Kidney tubule cell (primary cell): ENCODE data around the gene RANBP1.

Experiments used
- DNase-seq: peaks from one replicate; pipeline ENCODE4 v3.0.0-alpha.2; 2018; ENCODE audit warnings: low spot score

RANBP1 gene

DNA sequence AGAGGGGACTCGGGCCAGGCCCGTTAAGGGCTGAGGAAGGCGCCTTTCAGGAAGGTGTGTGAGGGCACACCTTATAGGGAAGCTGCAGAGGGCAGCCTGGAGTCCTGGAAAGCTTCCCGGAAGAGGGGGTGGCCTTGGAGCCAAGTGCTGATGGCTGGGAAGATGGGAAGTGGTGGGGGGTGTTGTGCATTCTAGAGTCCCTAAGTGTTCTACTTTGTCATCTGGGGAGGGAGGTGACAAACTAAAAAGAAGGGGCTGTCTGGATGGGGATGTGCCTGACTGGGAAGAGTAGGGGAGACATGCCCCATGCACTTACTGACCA, 22.5 kb downstream of the RANBP1 start:
- no peak for DNase-seq

DNA sequence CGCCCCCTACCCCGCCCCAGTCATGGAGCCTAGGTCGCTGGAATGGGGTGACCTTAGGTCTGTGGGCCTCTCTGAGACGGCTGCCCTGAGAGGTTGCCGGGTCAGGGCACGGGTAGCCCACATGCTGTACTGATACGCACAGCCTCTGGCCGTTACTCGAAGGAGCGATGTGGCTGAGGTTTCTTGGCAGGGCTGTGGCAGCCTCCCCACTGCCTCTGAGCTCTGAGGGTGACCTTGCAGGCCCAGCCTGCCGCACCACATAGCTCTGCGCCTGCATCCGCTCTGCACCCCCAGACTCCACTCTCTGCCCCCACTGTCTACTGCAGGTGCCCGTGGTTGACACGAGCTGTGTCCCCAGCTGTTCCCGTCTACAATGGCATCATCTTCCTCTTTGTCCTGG, 23.0 kb downstream of the RANBP1 start:
- no peak for DNase-seq

- DNase-seq = no peak
Observed at GRCh38 chr22:20139391-20140106, 23.6 kb downstream of the RANBP1 start.

DNA sequence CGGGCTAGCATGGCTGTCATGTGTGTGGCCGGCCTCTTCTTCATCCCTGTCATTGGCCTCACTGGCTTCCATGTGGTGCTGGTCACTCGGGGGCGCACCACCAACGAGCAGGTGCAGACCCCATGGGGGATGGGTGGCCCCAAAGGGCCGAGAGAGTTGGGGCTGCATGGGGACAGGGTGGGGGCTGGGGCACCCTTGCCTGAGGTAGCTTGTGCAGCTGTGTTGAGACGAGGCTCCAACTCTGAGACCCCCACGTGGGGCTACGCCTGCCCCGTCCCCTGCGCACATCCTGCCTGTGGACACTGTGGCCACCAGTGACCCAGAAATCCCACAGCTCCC, 24.2 kb downstream of the RANBP1 start:
- no peak for DNase-seq

DNA sequence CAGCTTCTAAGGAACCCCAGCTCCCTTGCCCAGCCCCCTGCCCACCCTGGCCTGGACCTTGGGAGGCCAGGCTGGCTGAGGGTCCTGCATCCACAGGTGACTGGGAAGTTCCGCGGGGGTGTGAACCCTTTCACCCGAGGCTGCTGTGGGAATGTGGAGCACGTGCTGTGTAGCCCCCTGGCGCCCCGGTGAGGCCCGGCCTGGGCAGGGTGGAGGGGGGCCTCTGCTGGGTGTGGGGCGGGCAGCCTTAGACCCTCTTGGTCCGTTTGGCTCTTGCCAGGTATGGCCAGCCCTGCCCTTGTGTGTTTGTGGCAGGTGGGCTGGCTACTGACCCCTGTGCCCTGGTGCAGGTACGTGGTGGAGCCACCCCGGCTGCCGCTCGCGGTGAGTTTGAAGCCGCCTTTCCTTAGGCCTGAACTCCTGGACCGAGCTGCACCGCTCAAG, 24.6 kb downstream of the RANBP1 start:
- no peak for DNase-seq

- DNase-seq = peak; percentile 90
Observed at GRCh38 chr22:20141186-20142077, 25.5 kb downstream of the RANBP1 start.

DNA sequence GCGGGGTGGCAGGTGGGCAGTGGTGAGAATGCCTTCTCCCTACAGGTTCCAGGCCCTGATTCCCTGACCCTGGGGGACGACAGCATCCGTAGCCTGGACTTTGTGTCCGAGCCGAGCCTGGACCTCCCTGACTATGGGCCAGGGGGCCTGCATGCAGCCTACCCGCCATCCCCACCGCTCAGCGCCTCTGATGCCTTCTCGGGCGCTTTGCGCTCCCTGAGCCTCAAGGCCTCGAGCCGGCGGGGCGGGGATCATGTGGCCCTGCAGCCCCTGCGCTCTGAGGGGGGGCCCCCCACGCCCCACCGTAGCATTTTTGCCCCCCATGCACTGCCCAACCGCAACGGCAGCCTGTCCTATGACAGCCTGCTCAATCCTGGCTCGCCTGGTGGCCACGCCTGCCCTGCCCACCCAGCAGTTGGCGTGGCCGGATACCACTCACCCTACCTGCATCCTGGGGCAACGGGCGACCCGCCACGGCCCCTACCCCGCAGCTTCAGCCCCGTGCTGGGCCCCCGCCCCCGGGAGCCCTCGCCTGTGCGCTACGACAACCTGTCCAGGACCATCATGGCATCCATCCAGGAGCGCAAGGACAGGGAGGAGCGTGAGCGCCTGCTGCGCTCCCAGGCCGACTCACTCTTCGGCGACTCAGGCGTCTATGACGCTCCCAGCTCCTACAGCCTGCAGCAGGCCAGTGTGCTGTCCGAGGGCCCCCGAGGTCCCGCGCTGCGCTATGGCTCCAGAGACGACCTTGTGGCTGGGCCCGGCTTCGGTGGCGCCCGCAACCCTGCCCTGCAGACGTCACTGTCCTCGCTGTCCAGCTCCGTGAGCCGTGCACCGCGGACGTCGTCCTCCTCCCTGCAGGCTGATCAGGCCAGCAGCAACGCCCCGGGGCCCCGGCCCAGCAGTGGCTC, 27.1 kb downstream of the RANBP1 start:
- DNase-seq = no peak

GRCh38 chr22:20143883-20144665, 28.2 kb downstream of the RANBP1 start:
- DNase-seq = no peak

DNA sequence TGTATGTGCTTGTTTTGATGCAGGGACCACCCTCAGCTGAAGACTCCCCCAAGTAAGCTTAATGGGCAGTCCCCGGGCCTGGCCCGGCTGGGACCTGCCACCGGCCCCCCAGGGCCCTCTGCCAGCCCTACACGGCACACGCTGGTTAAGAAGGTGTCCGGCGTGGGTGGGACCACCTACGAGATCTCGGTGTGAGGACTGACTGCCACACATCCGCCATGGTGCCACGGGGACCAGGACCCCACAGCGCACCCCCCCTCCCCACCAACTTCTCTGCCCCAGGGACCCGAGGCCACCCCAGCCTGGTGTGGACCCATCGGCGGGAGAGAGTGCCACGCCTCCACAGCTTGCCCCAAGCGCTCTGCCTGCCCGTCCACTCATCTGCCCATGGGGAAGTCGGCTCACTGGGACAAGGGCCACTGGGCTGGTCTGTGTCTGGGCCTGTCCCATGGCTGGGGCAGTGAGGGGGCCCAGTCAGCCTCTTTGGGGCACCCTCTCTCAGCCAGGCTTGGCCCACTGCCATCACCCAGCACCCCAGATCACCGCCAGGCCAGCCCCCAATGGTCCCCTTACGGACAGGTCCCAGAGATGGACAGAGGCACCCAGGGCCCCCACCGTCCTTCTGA, 29.4 kb downstream of the RANBP1 start:
- DNase-seq = no peak

- no peak for DNase-seq
Observed at GRCh38 chr22:20145832-20146223, 29.9 kb downstream of the RANBP1 start.

DNA sequence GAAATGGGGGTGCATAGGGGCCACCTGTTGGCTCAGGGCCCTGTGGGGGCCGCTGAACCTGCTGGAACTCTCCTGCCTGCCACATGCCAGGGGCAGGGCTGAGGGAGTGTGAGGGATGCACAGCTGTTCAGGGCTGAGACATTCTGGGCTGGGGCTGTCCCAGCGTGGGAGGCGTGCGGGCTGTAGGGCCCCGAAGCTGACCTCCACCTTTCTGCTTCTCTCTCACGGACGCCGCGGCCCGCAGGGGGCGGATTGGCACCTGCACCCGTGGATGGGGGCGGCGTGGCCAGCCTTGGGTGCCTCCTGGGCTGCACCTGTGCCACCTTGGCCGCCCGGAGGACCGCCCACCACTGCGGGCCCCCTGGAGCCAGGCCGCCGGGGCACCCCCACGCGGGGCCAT, 30.9 kb downstream of the RANBP1 start:
- no peak for DNase-seq

DNA sequence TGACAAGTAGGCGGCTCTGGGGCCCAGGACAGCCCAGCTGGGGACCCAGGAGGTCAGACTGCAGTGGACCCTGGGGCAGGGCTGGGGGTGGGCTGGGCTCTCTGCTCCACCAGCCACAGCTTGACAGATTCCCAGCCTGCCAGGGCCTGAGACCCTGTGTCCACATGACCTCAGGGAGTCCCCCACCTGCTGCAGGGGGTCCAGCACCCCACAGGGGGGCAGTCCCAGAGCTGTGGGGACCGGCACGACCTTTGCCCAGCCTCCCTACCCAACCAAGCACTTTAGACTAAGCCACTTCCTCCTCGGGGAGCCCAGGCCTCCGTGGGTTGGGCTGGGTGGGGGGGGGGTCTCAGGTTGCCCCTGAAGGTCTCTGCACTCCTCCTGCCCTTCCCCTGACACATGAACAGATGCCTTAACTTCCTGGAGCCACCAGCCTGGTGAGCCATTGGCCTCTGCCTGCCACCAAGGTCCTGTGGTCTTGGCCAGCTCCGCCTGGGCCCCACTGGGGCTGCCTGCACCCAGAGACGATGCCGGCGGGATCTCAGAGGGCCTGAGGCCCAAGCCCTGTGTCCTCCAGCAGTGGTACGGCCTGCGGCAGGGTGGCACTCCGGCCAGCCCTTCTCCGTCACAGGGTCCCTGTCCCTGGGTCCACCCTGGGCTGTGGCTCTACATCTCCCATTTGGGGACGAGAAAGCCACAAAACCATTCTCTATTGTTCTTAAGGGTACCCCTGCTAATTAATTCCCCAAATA, 31.5 kb downstream of the RANBP1 start:
- no peak for DNase-seq

- DNase-seq = no peak
Observed at GRCh38 chr22:20148414-20148813, 32.5 kb downstream of the RANBP1 start.

- no peak for DNase-seq
Observed at GRCh38 chr22:20149257-20150250, 33.6 kb downstream of the RANBP1 start.

GRCh38 chr22:20150381-20151275, 34.7 kb downstream of the RANBP1 start, which contains the start of gene CCDC188:
Gene CCDC188, minus strand, starts transcription at chr22:20151055. Its CDS starts 69 bp downstream, at chr22:20150986.
- no peak for DNase-seq

DNA sequence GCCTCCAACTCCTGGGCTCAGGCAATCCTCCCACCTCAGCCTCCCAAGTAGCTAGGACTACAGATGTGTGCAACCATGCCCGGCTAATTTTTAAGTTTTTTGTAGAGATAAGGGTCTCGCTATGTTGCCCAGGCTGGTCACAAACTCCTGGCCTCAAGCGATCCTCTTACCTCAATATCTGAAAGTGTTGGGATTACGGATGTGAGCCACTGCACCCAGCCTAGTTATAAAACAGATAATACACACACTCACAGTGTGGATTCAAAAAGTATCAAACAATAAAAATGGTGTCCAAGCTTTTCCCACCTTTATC, 35.3 kb downstream of the RANBP1 start:
- no peak for DNase-seq

GRCh38 chr22:20152464-20152890, 36.6 kb downstream of the RANBP1 start:
- no peak for DNase-seq

DNA sequence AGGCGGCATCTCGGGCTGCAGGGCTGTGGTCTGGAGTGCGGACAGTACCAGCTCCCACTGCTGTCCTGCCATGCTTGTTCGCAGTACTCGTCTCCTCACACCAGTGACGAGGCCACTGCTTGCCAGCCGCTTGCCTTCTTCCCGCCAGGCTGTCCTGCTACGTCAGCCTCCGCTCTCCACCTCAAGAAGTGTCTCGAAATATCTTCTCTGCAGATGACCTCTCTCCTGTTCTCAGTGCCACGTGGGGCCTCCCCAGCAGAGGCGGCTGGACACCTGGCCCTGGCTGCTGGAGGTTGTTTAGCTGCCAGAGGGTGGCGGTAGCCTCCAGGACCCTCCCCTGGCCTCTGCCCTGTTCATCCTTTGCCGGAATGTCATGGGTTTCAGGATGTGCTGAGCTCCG, 38.0 kb downstream of the RANBP1 start:
- no peak for DNase-seq
